OCI-M2 (cell line): ENCODE data around the gene CNPY1.

Experiments
- DNase-seq: peaks from one replicate; lab custom pipeline; 2025; ENCODE audit not compliant: unreplicated experiment; lab: John Stamatoyannopoulos, UW

Gene CNPY1

DNA sequence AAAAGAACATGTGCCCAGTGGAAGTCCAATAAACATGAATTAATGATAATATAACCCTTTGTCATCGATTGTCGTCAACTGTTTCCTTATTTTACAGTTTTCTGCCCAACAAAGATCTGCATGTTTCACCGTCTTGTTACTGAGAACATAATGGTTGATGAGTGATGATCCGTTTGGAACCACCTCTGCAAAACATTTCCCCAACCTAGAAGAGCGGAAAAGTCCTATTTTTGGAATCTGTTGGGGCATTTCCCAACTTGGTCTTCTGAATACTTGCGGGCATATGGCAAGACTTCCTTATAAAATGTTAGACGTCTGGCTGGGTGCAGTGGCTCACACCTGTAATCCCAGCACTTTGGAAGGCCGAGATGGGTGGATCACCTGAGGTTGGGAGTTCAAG is 32.1 kb downstream of the CNPY1 start:
- DNase-seq: no peak

DNA sequence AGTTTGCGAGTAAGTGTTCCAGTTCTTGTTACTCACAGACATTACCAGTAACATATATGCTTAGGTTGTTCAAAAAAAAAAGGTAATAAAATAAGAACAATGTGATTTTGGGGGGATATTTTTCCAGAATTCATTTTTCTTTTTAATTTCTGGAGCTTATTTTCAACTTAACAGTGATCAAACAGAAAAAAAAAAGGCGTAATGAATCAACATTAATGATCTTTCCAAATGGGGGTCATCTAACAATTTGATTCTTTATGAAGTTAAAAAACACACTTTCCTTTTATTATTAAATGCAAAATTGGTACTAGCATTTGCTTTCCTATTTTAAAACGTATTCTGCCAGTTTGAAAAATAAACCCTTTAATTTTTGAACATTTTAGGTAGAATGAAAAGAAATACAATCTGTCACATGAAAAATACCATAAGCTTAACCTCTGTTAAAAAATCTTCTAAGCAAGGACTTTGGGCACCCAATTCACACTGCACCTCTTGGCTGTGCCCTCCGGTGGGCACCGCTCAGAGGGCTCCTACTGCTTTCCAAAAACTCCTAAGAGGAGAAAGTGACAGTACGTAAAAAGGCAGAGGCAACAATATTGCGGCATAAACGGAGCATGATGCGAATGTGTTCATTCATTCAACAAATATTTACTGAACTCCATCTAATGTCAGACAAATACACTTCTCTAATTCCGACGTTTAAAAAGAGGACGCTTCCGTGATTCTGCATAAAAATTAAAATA is 32.6 kb downstream of the CNPY1 start:
- no peak for DNase-seq

DNA sequence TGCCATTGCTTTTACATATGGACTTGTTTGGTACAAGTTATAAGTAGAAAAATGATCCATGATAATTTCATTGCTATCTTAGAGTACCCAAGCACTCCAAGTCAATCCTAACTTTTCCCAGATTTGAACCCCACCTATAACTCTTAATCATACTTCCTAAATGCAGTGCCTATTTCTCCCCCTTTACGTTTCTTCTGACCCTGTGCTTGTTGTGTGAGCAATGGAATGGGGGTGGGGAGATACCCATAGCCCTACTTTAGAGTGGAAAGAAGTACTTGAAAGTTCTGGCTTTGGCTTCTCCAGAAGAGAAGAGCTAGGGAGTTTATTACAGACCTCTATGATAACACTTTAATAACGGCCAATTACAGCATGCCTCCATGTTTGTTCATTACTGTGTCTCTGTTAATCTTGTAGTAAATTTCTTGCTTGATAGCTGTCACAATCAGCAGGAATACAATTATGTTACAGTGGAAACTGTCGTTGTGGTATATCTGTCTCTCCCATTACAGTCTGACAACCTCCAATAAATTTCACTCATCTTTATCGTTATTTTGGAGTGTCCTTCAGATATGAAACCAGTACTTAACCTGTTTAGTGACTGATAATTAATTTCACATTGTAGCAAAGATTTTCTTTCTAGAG is 34.0 kb downstream of the CNPY1 start:
- no peak for DNase-seq

DNA sequence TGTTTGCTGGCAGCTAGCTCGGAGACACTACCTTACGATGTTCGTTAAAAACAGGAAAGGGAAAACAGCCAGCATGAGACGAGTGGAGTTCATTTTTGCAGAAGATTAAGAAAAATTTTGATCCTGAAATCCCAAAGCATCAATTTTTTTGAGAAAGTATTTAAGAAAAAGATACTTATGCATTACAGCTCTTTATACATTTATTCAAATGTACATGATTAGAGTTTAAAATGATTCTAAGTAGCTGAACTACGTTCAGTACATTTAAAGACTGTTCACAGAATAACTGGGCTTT is 34.7 kb downstream of the CNPY1 start:
- no peak for DNase-seq

DNA sequence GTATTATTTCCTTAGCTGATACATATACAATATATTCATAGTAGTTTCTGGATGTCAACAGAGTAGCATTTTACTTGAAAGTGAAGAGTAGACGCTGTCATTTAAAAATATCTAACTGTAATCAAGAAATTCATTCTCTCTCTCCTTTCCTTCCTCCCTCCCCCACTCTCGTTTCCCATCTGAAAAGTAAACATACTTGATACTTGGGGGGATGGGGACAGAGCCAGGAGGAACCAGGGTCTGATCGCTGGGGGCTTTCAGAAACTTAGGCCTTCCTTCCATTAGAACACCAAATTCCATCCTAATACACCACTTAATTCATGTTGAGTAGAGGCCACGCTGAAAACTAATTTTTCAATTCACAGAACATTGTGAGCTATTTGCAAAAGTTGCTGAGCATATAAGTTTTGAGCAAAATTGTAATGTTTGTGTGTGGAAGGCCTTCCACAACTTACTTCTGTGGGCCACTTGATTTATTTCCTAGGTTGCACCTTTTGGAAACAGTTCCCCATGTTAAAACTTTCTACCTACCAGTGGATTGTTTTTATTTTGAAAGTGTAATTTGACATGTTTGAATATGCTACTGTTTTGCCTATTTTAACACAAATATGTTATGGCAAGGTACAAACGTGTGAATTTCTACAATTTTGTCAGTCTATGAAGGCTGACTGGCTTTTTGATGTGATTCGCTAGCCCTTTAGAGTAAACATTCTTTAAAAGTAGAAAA is 35.2 kb downstream of the CNPY1 start:
- no peak for DNase-seq

DNA sequence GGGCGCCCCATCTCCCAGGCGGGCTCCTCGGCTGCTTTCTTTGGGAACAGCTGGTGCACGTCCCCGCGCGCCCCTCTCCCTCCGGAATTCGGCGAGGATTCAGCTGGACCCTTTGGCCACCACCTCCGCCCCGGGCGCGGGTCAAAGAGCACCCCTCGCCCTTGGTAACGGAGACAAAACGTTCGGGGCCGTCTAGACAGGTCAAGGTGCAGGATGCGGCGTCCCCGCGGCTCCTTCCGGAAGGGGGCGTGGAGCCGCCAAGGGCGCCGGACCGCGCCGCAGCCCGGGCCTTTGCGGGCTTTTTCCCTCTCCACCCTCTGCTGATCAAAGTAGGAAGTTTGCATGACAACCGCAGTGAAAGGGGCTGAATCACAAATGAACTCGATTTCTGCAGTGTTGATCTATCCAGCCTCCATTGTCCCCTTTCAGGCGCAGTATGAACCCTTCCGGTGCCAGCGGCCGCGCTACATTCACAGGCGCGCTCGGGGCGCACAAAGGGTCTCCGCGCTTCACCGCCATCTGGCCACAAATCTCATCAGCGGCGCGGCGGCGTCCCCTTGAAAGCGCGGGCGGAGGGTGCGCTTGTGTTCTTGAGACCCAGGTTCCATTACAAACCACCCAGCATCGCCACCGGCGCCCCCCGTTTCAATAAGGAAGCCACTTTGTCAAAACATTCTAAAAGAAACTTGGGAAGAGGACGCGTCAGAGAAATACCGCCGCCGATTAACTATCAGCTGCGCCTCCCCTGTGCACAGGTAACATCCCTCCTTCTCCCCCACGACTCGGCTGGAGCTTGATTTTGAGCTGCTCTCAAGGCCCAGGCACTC is 36.4 kb downstream of the CNPY1 start:
- no peak for DNase-seq

DNA sequence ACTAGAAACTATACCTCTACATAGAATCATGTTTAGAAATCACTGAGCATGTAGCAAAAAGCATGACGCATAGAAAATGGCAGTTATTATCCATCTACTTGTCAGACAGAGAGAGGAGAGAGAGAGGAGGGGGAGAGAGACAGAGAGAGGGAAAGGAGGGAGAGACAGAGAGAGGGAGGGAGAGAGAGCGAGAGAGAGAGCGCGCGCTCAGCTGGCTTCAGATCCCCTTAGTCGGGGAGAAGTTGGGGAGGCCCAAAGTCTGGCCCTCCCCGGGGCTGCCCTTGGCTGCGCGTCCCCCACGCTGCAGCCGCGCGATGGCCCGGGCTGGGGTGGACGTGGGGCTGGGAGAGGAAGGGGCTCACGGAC is 37.0 kb downstream of the CNPY1 start:
- DNase-seq: no peak

DNA sequence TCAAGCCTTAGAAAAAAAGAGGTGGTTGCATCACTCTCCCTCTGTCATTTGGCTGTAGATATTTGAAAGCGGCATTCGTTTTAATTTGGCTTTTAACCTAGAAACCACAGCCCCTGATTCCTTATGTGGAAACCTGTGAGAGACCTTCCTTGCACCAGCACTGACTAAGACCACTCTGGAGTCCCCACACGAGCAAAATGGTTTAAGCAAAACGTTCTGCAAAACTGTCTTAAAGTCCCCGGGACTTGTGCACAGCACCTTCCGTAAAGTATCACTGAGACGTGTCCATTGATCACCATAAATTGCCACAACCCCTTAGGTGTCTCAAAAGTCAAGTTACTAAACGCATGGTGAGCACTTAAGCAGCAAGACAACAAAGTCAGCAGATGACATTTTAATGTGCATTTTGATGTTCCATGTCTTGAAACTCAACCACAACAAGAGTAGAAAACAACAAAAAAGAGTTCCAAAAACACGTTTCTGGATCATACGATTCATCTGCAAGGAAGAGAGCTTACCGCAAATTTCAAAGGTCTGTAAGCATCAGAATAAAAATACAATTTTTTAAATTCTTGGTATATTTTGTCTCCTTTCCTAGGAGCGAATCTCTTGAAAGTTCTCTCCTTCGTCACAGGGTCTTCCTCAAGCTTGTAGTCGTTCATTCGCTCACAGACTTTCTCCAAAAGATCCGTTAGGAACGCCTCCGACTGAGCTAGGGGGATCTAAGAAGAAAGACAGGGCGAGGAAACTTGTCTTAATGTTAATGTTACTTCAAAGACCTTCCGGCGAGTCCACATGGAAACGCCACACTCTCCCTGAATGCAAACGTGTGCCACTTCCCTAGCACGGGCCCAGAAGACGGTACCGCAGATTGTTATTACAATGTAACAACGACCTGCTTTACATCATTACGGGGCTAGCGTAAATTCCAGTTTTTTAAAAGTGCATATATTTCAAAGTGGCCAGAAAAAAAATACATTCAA is 37.7 kb downstream of the CNPY1 start:
- no peak for DNase-seq

DNA sequence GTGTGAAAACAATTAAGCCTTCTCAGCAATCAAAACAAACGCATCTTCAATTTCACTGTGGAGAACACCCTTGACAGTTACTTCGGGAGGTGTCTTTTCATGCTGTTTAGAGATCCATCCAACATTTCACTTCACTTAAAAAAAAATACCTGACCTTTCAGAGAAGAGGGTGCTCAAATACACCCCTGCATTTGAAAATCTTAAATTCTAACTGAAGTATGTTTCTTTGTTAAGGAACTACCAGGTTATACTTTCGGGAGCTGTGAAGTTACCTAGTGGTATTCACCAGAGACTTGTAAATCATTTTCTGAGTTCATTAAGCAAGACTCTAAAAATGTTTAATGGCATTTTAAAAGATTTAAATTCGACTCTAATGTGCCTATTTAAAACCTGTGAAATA is 38.8 kb downstream of the CNPY1 start:
- no peak for DNase-seq

DNA sequence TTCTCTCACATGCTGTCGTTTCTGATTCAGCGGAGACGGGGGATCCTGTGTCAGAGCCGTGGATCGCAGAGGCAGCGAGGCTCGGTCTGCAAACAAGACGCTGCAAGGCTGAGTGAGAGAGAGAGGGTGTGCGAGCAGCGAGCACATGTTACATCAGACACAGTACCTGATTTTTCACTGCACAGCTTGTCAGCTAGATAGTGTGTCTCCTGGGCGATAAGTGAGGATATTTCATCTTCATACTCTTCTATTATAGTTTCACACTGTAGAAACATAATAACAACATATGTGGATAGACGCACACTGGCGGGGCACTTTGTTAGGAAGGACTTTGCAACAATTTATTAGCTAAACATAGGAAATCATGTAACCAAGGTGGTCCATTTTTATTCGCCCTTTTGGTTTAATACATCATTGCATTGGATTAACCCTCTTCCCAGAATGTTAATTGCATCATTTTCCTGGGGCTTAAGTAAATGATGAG is 39.5 kb downstream of the CNPY1 start:
- DNase-seq: no peak

DNA sequence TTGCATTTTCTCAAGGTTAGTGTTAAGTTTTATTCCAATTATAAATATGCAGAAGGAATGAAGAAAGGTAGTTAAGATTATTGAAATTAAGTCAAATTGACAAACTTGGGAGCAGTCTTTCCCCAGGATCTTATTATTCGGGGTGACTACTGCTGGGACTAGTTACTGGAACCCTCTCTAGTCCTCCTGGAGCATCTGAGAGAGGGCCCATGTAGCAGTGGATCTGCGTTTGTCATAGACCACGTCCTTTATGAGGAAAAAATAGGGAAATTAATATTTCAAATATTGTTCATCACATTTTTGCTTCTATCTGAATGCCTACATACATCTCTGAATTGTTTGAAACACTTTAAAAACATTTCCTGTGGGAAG is 41.0 kb downstream of the CNPY1 start:
- DNase-seq: no peak

DNA sequence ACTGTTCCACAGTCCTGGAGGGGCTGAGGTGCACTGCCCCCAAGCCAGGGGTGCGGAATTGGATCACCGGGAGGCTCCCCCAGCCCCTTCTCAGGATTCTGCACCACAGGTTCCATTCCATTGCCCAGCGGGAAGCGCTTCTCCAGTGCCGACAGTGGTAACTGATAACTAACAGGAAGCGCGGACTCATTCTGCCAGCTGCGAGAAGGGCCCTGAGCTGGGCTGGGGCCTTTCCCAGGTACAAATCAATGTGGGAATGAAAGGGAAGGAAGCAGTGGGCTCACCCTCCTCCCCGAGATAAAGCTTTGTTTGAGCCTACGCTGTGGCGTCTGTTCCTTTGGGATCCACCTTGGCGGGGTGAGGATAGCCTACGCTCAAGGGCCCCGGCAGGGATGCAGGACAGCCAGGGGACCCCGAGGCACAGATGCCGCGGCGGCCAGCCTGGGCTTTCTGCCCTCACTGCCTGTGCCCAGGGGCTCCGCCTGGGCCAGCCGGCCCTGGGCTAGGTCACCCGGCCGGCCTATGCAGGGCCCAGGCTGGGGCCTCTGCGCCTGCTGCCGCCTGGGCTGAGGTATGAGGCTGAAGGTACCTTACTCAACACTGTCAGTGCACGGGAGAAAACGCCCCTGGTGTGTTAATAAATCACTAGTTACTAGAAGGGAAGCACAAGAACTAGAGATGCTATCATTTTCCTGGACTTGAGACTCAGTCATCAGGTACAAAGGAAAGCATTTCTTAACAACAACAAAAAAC is 49.0 kb downstream of the CNPY1 start:
- no peak for DNase-seq

DNA sequence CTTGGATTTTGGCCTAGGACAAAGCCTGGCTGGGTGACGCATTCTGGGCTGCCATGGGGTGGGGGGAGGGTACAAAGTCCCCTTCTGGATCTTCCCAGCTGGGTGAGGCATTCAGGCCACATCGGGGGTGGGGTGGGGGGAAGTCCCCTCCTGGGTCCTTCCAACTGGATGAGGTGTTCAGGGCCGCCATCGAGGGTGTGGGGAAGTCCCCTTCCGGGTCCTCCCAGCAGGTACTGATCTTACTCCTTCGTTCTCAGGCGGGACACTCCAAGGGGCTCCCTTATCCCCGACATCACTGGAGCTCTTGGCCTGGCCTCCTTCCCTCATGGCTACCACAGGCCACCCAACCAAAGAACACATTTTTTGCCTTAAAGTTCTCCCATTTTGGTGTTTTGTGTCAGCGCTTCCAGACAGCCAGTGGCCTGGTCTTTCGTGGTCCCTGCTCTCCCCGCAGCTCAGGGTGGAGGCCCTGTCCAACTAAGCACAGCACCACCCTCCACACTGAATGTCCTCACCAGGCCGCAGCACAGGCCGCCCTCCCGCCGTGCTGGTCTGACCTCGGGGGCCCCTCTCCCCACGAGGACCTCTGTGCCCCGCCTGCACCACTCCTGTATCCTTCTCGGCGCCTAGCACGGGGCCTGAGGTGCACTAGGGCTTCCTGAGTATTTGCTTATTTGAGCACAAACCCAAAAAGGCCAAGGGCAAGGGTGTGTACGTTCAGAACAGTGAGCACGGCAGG is 49.9 kb downstream of the CNPY1 start:
- no peak for DNase-seq

DNA sequence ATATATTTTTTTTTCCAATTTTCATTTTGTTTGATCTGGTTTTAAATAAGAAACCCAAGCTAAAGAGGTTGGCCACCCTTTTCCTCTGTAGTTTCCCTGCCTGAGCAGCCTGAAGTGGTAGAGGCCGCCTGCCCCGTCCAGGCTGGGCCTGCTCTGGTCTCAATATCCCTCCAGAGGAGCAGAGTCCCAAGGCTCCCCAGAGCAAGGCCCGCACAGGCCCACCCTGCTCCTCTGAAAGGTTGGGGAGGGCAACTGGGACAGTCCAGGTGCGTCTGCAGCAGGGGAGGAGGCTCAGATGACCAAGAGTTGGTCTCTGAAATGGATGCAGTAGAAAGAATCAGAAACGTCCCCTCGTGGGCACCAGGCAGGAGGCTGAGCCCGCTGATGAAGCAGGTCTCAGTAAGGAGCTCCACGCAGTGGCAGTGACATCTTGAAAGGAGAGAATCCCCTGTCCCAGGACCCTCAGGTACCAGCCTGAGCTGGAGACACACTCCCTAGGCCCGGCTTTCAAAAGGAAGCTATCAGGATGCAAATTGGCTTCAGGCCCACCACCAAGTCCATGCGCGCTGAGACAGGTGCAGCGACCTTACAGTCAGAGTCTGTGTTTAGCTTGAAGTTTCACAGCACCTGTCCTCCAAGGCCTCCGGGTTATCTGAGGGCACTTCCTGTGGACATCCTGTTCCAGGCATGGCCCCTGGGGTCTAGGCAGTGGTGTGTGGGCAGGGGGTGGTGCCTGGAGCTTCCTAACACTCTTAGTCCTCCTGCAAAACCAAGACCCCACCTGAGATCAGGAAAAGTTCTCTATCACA is 50.7 kb downstream of the CNPY1 start:
- DNase-seq: no peak

DNA sequence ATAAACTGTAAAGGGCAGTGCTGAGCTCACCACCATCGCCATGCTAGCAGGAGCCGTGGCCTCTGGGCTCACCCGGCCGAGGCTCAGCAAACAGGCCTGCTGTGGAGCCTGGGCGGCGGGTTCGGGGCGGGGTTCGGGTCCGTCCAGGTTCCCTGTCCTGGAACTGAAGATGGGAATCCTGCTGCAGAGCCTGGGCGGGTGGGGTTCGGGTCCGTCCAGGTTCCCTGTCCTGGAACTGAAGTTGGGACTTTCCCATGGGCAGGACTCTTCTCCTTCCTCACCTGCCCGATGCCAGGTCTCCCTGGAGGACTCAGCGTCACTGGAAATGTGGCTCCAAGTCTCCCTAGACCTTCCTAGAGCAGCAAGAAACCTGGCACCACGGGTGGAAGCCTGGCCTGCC is 51.8 kb downstream of the CNPY1 start:
- no peak for DNase-seq

DNA sequence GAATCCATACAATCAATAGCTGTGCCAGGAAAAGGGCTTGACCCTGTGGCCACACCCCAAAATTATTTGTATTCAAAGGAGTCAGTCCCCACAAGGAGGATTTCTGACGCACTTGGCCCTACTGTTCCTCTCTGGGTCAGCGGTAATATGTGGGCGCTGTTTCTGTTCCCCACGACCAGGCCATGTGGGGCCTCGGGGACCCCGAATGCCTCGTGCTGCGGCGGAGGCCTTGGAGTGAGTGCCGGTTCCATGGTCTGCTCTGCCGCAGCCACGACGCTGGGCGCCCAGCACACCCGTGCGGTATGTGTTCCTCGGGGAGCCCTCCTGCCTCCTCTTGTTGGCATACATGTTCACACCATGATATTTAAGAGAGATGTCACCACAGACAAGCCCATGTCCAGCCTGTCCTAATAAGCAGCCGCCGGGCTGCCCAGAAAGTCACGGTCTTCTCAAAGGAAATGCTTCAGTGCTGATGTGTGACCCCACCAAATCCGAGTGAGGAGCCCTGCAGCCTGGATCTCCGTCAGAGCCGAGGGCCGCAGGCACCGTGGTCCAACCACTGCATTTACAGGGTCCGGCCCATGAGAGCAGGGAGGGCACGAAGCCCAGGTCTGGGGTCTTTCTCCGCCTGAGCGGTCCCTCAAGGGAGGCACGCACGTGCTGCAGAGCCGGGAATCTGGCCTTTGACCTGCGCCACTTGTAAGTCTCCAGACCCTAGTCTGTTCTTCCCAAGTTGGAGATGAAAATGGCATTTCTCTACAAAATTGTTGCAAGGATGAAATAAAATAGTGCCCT is 52.4 kb downstream of the CNPY1 start:
- DNase-seq: no peak

DNA sequence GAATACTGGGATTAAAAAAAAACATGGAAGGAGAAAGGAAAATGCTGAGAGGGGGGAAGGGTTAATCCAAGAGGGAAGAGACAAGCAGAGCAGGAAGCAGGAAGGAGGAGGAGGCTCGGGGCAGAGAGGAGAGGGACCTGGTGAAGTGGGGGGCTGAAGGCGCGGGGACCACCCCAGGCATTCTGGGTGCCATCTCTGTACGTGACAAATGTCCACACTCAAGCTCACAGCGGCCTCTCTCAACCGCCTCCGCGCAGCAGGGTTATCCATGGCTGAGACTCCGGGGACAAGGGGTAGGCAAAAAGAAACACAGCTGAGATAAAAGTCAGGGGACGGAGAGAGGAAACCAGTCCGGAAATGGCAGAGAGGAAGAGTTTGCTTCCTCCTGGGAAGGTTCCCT is 54.5 kb downstream of the CNPY1 start:
- no peak for DNase-seq
